Dermis microvascular lymphatic vessel endothelial cell (primary cell): ENCODE measurements around the gene PLB1. TPM values are rescaled to one million over a fixed set of nuclear protein-coding genes. Genes with fewer than 3 reads are reported as not detected.

ENCODE experiments used
- DNase-seq, 2 donors: peaks; one replicate each; pipeline versions ENCODE4 v3.0.0 to v3.0.0-alpha.2; 2010; ENCODE audit warnings: low read depth in 2 of 2
- total RNA-seq: library from RNA; depleted of rRNA; stranded (reverse); fragments of >200 nt; gene quantifications from 2 replicates; pipeline ENCODE4 v1.2.1, GENCODE V29; 2014

Gene PLB1
- total RNA-seq, 1 donor from 2014 or later: 0.26 TPM

DNA sequence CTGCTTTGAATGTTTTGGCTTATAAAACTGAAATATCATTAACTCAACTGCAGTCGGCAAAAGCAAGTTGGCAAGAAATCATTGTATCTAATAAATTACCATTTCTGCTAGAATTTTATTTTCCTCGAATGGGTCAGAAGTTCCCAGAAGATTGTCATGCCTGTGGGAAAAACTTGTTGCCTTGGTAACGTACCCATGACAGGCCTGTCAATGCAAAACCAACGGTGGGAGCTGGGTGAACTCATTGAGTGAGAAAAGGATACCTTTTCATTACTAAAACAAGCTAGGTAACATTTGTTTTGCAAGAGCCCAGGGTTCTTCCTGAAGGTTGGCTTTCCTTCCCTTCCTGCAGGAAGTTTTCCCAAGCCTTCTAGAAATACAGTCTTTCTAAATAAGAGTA, 9.5 kb downstream of the PLB1 start:
- no peak for DNase-seq

DNA sequence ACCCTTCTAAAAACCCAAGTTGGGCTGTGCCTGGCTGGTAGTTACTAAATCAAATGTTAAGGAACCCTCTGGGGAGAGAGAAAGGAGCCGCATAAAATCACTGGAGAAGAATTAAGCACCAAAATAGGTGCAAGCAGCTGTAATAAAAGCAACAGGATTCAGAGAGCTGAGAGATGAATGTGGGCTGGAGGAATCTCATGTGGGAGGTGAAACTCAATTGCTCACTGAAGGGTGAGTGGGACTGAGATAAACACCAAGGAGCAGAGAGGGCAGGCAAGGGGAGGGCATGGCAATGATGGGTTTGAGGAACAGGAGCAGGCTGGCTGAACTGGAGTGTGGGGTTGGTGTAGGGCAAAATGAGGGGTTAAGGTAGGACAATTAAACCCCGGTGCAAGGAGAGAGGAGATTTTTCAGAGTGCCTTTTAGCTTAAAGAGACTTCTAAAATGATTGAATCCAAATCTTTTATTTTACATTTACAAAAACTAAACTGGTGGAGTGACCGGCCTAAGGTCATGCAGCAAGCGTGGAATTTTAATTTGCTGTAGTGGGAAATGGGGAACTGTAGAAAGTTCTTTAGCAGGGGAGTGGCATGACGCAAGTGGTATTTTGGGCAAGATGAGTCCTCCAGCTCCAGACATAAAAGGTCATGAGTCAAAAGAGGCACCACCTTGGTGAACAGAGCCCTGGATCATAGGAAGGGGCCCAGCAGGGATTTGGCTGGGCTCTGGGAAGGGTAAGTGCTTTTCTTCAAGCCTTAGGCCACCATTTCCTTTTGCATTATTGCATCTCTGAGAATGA, 10.5 kb downstream of the PLB1 start:
- DNase-seq: no peak

DNA sequence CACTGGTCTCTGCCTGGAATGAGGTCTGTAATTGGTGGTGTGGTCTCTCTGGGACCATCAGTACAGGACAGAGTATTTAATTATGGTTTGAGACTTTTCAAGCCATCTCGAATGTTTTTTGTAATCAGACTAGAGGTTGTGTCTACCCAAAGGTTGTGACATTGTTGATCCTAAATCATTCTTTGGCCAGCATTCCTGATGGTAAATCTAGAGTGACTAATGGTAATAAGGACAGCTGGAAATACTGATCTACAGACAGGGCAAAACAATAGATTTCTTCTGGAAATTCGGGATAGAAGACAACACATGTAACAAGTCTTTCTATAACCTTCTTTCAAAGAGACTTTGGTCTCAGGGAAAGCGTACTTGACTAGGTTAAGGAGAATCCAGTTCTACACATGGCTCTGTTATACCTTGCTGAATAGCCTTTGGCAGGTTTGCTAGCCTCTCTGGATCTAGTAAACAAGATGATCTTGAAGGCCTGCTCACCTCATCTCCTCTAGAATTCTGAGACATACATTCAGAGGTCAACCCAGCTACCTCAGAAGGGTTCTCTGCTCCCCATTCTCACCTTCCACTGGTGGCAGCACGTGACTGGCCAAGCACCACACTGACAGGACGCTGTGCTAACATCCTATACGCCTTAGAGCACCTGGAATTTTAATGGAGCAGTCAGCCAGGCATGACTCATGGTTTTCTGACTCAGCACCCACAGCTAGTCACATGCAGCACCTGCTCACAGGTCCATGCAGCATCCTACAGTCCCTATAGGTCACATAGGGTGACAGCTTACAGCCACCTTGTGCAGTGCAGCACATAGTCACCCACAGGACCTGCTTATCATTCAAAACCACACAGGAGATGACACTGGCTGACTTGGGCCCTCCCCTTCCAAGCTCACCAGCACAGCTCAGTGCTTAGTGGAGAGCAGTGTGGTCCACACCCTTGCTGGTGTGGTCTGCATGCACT, 12.2 kb downstream of the PLB1 start:
- DNase-seq: peak in 1 of 2 donors; percentile 7

DNA sequence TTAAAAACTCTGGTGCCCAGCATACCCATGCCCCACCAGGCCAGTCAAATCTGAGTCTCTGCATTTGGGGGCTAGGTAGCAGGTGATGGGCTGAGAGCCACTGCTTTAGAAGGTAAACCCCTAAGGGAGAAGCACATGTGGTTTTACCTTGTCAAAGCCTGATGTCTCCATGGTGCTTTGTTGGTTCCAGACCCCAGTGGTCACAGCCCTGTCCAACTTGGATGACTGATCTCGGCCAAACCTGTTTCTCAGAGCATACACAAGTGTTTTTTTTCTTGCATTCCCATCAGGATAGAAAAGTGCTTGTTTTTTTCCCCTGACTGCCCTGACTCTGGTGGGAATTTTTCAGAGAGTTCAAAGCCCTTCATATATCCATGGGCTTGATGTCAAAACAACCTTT, 13.5 kb downstream of the PLB1 start:
- no peak for DNase-seq

DNA sequence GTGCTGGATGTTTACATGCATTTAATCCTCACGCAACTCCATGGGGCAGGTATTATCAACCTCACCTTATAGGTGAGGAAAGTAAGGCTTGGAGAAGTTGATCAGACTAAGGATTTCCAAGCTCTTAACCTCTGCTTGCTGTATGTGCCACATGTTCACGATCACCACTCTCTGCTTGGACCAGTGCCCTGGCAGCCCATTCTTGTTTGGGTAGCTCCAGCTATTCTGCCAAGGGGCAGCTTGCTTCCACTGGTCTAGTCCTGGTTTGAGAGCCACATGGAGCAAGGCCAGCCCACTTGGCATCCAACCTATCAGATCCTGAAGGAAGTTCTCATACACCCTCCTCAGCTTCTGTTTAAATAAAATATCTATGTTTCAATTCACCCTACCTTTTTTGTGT, 14.3 kb downstream of the PLB1 start:
- DNase-seq: no peak

DNA sequence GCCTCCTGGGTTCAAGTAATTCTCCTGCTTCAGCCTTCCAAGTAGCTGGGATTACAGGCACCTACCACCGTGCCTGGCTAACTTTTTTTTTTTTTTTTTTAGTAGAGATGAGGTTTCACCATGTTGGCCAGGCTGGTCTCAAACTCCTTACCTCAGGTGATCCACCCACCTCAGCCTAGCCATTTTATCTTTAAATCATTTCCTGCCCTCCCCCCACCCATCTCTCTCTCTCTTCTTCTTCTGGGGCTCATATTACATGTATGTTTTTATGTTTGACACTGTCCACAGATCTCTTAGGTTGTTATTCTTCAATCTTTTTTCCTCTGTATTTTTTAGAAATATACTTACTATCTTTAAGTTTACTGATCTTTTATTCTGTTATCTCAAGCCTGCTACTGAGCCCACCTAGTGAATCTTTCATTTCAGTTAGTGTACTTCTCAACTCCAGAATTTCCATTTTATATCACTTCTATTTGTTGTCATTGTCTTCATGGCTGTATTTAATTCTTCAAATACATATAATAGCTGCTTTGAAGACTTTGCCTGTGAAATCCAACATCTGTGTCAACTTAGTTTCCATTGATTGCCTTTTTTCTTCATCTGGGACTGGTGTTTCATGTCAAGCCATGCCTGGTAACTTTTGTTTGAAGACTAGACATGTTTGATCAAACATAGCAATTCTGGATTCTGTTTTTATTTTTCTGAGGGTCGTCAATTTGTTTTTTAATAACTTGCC, 16.2 kb downstream of the PLB1 start:
- no peak for DNase-seq

DNA sequence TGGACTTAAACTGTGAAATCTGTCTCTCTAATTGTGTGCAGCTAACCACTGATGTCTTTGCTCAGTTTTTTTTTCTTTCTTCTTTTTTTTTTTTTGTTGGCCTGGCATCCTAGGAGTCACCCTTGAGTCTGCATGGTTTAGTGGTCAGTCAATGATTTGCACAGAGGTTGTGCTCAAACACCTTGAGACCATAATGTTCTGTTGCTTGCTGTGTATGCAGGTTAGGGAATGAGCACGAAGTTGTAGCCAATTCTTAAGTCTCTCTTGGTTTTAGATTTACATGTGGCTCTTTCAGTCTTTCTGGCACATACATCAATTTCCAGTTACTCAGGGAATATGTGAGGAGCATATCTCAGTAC, 16.7 kb downstream of the PLB1 start:
- no peak for DNase-seq

DNA sequence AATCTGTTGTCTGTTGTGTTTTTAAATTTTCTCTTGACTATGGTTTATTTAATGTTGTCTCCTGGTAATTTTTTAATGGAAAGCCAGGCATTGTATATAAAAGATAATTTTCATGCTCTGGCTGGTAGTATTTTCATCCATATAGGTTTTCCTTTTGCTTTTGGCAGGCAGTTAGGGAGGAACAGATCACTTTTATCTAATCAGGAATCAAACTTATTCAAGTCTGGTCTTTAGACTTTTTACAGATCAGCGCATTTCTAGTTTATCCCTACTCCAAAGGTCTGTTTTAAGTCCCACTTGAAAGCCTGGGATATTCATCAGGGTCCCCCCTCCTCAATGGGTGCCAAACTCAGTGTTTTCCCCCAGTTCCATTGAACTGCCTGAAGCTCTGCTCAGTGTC, 17.2 kb downstream of the PLB1 start:
- DNase-seq: no peak

DNA sequence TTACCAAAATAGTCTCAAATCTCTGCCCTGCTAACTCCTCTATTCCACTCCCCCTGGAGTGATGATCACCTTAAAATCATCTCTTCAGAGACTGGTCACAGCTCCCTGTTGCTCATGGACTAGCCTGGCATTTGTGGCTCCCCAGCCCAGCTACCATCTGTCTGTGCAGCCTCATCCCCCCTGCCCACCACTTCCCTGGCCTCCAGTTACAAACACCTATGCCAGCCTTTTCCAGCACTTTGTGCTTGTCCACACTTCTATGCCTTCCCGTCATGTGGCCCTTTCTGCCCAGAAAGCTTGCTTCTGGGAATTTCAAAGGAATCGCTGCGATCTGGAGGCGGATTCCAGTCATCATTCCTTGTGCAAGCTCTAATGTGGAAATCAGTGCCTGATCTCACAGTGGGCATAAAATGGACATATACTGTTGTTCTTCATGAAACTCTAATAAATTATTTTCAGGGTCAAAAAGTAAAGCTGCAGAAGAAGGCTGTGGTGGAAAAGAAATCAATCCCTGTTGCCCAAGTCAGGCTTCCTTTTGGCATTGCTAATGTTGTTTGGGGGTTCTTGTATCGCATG, 19.4 kb downstream of the PLB1 start:
- no peak for DNase-seq

DNA sequence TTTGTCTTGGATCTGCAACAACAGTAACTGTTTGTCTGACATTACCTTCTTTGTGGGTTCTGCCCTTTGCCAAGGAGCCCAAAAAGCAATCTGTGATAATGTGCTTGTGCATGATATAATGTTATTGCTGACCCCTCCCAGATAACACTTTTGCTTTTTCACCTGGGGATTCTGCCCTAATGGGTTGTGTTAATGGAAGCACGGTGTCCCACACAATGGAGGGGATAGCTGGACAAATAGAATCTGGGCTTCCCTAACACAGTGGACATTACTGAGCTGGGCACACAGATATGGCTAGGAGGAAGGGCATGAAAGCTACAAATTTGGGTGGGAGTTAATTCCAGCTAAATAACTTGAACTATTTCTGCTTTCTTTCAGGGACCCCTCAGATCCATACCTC, 20.6 kb downstream of the PLB1 start:
- DNase-seq: no peak

DNA sequence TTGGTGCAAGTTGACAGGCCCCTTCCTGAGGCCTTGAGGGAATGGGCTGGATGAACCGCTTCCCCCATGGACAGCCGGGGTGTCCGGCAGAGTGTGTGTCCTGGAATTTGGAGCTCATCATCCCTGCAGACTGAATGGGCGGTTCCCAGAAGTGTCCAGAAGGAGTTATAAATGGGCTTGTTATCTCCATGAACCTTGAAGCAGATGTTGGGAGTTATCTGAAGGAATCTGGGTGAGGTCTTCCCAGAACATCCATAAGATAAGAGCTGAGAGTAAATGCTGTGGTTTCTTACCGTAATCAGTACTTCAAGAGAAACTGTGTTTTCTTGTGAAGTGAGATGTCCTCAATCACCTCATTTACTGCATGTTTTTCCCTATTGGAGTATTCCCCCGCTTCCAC, 21.1 kb downstream of the PLB1 start:
- DNase-seq: no peak

DNA sequence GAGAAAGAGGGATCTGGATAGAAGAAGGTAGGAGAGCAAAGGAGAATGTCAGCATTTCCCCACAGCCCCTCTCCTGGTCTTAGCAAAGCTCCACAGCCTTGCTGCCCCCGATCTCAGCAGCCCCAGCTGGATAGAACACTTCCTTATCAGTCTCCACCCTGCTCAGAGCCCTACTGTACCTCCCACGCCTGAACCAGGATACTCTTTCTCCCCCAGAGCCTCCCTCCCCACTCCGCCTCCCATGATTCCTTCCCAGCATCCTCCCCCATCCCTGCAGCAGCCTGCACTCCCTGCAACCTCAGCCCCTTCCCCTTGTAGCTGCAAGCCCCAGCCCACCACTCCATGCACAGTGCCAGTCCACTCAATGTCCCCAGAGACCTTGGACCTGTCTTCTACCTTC, 25.8 kb downstream of the PLB1 start:
- no peak for DNase-seq

DNA sequence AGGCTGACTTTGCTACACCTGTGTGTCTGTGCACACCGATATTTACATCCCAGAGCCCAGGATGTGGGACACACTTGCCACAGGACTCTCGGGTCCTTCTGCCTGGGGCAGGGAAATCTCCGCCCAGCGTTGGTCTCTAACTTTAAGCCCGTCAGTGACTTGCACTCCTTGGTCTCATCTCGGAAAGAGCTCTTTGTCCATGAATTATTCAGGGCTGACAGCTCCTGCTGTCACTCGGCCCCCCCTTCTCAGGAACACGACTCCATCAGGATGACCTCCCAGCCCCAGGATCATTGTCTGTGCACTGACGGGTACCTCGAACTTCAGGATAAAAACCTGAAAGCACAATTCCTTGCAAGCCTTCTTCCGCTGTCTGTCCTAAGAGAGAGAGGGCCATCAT, 26.6 kb downstream of the PLB1 start:
- no peak for DNase-seq

DNA sequence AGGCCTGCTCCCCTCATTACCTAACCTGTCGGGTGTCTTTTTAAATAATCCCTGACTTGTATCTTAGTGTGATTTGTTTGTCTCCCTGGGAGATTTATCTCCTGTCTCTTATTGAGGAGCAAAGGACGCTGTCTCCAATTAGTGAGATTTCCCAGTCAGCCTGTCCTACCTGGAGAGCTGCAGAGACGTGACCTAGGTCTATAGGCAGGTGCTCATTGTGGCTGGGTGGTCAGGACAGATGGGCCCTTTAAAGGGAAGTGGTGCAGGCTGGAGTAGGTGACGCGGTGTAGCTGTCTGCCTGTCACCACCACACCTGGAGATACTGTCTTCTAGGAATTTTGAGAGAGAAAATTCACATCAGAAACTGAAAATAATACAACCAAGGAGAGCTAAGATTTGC, 28.0 kb downstream of the PLB1 start:
- no peak for DNase-seq

DNA sequence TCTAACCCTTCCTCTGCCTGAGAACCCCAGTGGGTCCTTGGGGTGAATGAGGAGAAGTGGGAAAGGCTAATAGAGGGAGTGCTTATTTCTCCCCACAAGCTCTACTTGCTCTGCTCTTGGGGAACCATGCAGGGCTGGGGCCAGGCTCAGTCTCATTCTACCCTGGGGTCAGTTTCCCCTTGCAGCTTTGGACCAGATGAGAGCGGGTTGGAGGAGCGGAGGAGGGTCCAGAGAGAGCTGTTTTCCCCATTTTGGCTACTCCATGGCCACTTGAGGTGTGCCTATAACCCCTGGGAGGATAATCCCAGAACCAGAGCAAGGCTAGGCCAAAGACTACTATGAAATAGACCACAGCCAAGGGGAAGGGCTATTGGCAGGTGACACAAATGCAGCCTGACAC, 29.6 kb downstream of the PLB1 start:
- DNase-seq: no peak

DNA sequence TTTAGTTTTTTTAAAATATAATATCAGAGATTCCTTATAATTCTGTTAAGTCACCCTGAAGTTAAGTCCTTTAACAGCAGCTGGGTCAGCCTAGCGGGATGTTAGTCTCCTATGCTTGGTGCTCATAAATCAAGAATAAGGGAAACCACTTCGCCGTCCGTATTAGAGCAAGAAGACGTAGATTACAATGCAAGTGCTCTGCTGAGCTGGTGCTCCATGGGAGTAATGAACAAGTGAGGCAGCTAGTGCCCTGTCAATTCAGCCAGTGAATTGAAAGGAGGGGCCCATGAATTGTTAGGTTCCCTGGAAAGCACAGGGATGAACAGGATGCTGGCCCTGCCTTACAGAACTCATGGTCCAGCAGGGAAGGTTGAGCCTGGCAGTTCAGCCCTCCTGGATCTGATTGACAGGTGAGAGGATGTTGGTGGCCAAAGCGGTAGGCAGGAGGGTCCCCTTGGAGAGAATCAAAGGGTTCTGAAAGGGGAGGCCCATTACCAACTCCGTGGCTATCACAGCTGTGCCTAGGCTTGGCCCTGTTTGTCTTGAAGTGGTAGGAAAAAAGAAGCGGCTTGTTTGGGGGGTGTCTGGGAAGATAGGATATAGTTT, 30.8 kb downstream of the PLB1 start:
- no peak for DNase-seq

DNA sequence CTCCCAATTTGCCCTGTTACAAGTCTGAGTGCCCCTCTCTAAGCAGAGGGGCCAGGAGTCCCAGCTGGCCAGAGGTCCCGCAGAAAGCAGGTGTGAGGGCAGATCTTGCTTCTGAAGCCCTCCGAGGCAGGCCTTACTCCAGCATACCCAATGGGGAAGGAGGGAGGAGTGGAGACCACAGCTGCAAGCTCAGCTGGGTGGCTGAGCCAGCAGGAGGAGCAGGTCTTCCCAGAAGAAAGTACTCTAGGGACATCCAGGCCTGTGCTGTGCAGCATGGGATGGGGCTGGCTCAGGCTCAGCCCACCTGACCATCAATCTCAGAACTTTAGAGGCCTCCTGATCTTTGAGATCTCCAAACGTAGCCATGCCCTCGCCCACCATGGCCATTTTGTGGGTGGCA, 31.3 kb downstream of the PLB1 start:
- no peak for DNase-seq

DNA sequence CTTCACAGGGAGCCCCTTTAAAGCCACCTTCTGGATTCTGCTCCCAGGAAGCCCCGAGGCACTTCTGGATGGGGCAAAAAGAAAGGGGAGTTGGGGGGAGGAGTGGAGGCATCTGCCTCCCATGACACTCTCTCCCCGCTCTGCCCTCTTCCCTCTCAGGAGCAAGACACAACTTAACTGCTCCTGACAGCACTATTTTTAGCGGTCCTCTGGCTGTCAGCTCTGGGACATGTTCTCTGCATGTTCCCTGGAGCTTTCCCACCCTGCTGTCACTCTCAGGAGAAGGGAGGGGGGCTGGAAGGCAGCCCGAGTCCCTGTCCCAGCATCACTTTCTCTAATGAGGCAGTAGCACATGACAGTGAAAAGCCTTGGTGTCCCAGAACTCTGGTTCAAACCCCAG, 32.3 kb downstream of the PLB1 start:
- no peak for DNase-seq

DNA sequence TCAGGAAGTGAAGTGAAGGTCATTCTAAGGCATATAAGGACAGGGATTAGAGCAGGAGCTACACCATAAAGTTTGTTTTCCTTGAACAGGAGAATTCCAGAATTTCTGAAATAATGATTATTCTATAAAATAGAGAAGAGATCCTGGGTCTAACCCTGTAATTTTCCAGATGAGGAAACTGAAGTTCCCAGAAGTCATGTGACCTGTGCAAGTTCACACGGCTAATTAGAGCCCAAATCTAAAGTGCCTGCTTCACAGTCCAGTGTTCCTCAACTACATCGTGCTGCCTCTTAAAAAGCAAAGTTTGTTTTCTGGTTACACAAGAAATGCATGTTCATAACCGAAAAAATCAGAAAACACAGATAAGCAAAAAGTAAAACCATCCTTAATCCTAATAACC, 34.9 kb downstream of the PLB1 start:
- DNase-seq: no peak

DNA sequence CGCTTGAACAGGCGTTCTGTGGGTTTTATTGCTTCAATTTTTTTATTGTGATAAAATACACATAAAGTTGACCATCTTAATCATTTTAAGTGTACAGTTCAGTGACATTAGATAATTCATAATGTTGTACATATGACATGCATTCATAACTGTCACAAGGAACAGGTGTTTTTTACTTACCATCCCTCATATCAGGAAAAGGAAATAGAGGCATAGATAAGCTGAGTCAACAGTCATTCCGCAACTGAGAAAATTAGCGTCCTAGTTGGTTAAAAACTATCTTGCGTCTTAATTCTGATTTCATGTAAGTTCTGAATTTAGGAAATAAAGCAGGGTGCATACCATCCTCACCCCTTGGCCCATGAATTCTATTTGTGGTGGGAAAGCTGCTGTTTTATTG, 36.5 kb downstream of the PLB1 start:
- DNase-seq: no peak

DNA sequence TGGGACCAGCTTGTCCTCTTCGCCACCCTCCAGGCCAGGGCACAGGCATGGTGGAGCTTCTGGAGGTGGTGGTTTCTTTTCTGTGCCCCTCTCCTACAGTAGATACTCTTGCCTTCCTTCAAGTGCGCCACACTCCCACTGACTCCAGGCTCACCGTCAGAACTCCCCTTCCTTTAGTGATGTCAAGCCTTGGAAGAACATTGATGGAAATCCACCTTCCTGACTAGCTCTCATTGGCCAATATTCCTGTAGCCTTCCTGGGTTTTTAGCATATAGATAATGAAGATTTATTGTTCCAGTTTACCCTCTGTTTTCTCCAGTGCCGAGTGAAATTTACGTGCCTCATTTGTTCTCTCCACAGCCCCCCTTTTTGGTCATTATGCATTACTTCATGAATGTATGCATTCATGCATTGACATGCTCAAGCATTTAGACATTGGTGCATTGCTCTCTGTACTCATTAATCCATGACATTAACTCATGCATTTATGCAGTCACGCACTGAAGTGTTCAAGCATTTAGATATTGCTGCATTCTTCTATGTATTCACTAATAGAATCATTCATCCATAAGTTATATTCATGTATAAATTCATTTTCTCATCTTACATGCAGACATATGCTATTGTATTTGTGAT, 37.3 kb downstream of the PLB1 start:
- DNase-seq: no peak
